Liver (tissue), 9 donors: ENCODE measurements around the gene CUBN. TPM values are rescaled to one million over a fixed set of nuclear protein-coding genes. Genes with fewer than 3 reads are reported as not detected.

Experiments
- DNase-seq: peaks from one replicate; pipeline ENCODE4 v3.0.0-alpha.2; 2017; ENCODE audit warnings: low spot score
- H3K27ac ChIP-seq, 2 donors: one replicate each; pipeline ENCODE4 v1.7.0; 2013; ENCODE audit warnings: inconsistent platforms in 2 of 2, low read length in 2 of 2, control low read depth in 1 of 2, low read depth in 1 of 2, mild to moderate bottlenecking in 1 of 2
- H3K27me3 ChIP-seq, 4 donors: one replicate each; pipeline versions ENCODE4 v1.6.1 to v1.7.0; 2013; ENCODE audit warnings: low read length in 3 of 4, inconsistent platforms in 1 of 4, mild to moderate bottlenecking in 1 of 4, moderate library complexity in 1 of 4; ENCODE audit not compliant: control insufficient read depth in 4 of 4, insufficient read depth in 4 of 4
- H3K36me3 ChIP-seq, 4 donors: one replicate each; pipeline versions ENCODE4 v1.6.1 to v1.7.0; 2013; ENCODE audit warnings: low read length in 3 of 4, mild to moderate bottlenecking in 3 of 4, low read depth in 1 of 4, moderate library complexity in 1 of 4; ENCODE audit not compliant: control insufficient read depth in 4 of 4, insufficient read depth in 3 of 4
- H3K4me1 ChIP-seq, 4 donors: one replicate each; pipeline versions ENCODE4 v1.6.1 to v1.7.0; 2013; ENCODE audit warnings: low read length in 3 of 4, mild to moderate bottlenecking in 3 of 4, moderate library complexity in 1 of 4; ENCODE audit not compliant: control insufficient read depth in 4 of 4, insufficient read depth in 4 of 4
- H3K4me3 ChIP-seq, 3 donors: one replicate each; pipeline versions ENCODE4 v1.6.1 to v1.7.0; 2013; ENCODE audit warnings: low read length in 3 of 3, control low read depth in 1 of 3, low read depth in 1 of 3, mild to moderate bottlenecking in 1 of 3
- H3K9ac ChIP-seq, 2 donors: one replicate each; pipeline ENCODE4 v1.7.0; 2013; ENCODE audit warnings: low read length in 2 of 2, mild to moderate bottlenecking in 2 of 2, moderate library complexity in 2 of 2, control low read depth in 1 of 2, low read depth in 1 of 2
- H3K9me3 ChIP-seq, 4 donors: one replicate each; pipeline versions ENCODE4 v1.6.1 to v1.7.0; 2013; ENCODE audit warnings: low read length in 3 of 4; ENCODE audit not compliant: control insufficient read depth in 4 of 4
- EGR1 ChIP-seq, 2 donors: IDR thresholded peaks; 2 replicates each; pipeline ENCODE4 v1.6.1; 2016 to 2018; ENCODE audit warnings: antibody characterized with exemption in 2 of 2, low read depth in 2 of 2
- FOXA1 ChIP-seq: IDR thresholded peaks from 2 replicates; pipeline ENCODE4 v1.6.1; 2016; ENCODE audit warnings: antibody characterized with exemption
- FOXA2 ChIP-seq: IDR thresholded peaks from 2 replicates; pipeline ENCODE4 v1.6.1; 2016; ENCODE audit warnings: antibody characterized with exemption
- GABPA ChIP-seq, 2 donors: IDR thresholded peaks in 1 of 2; conservative IDR thresholded peaks in 1 of 2; 2 replicates each; pipeline ENCODE4 v1.6.1; 2016; ENCODE audit warnings: antibody characterized with exemption in 2 of 2, mild to moderate bottlenecking in 1 of 2, moderate library complexity in 1 of 2
- HNF4A ChIP-seq, 2 donors: conservative IDR thresholded peaks; 2 replicates each; pipeline ENCODE4 v1.6.1; 2016; ENCODE audit warnings: antibody characterized with exemption in 2 of 2, mild to moderate bottlenecking in 2 of 2
- HNF4G ChIP-seq: IDR thresholded peaks from 2 replicates; pipeline ENCODE4 v1.6.1; 2016; ENCODE audit warnings: antibody characterized with exemption
- JUND ChIP-seq, 2 donors: IDR thresholded peaks; 2 replicates each; pipeline ENCODE4 v1.6.1; 2016; ENCODE audit warnings: antibody characterized with exemption in 2 of 2
- NR2F2 ChIP-seq: IDR thresholded peaks from 2 replicates; pipeline ENCODE4 v1.6.1; 2016; ENCODE audit warnings: antibody characterized with exemption
- RAD21 ChIP-seq, 2 donors: IDR thresholded peaks; 2 replicates each; pipeline ENCODE4 v1.6.1; 2016; ENCODE audit warnings: antibody characterized with exemption in 2 of 2, mild to moderate bottlenecking in 2 of 2
- RXRA ChIP-seq, 2 donors: IDR thresholded peaks; 2 replicates each; pipeline ENCODE4 v1.6.1; 2017 to 2018; ENCODE audit warnings: antibody characterized with exemption in 2 of 2, mild to moderate bottlenecking in 1 of 2
- SP1 ChIP-seq: IDR thresholded peaks from 2 replicates; pipeline ENCODE4 v1.6.1; 2018; ENCODE audit warnings: antibody characterized with exemption, mild to moderate bottlenecking
- TAF1 ChIP-seq: conservative IDR thresholded peaks from 2 replicates; pipeline ENCODE4 v1.6.1; 2016; ENCODE audit warnings: antibody characterized with exemption, mild to moderate bottlenecking
- YY1 ChIP-seq: IDR thresholded peaks from 2 replicates; pipeline ENCODE4 v1.6.1; 2016; ENCODE audit warnings: antibody characterized with exemption, mild to moderate bottlenecking
- WGBS: extraction: QIAGEN DNeasy Blood & Tissue Kit; methylation state at CpG from one replicate; pipeline ENCODE4 v1.1.7; 2013; 5-methylcytosine and 5-hydroxymethylcytosine counted together
- polyA plus RNA-seq, 2 donors: library from polyadenylated mRNA; stranded (reverse) in 1 of 2; unstranded in 1 of 2; fragments of 200-250 nt in 1 of 2; fragments of >200 nt in 1 of 2; fragmentation: Nextera tagmentation in 1 of 2; extraction: Ambion mirVana in 1 of 2; gene quantifications; one replicate each; pipeline versions ENCODE4 v1.2.1 to v1.2.3, GENCODE V29; 2013 to 2015
- total RNA-seq, 2 donors: library from RNA; depleted of rRNA; stranded (reverse); fragments of >200 nt; gene quantifications; one replicate each; pipeline ENCODE4 v1.2.3, GENCODE V29; 2014
- TF ChIP-seq, protein P1 (sequence below): IDR thresholded peaks from 2 replicates; pipeline ENCODE4 v1.6.1; 2016; ENCODE audit warnings: antibody characterized with exemption
- TF ChIP-seq, protein P2 (sequence below): IDR thresholded peaks from 2 replicates; pipeline ENCODE4 v1.6.1; 2016; ENCODE audit warnings: antibody characterized with exemption
- TF ChIP-seq, protein P3 (sequence below): fragments of 150-350 bp; IDR thresholded peaks from 2 replicates; pipeline ENCODE4 v1.5.1; 2017; ENCODE audit warnings: improper control_type of control experiment, low read depth, low read length; ENCODE audit not compliant: missing input control
- TF ChIP-seq, protein P4 (sequence below): IDR thresholded peaks from 2 replicates; pipeline ENCODE4 v1.6.1; 2016; ENCODE audit warnings: antibody characterized with exemption
- TF ChIP-seq, protein P5 (sequence below): IDR thresholded peaks from 2 replicates; pipeline ENCODE4 v1.6.1; 2016; ENCODE audit warnings: antibody characterized with exemption, mild to moderate bottlenecking
- donor health status: healthy.
- donor health status: healthy.
- donor health status: healthy.
- donor health status: healthy.
- donor health status: healthy.

The CUBN gene
- total and polyA plus RNA-seq, 4 donors = 0.01 to 0.67 (median 0.30) TPM

DNA sequence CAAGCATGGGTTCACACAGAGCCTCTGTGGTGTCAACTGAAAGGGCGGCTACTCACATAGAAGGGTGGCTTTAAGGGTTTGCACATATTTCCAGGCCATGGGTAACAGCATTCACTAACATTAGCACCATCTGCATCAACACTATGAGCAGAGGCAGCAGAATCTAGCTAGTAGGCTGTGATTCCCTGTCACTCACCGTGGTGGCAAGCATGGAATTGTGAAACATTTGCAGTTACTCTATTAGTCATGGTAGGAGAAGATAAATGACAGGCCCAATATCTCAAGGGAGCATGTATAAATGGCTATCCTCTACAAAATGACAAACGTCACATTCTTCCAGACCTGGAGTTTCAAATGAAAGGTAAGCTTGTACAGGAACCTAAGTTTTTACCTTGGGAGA, 32.2 kb upstream of the CUBN start:
- Histone ChIP-seq H3K27me3 (no peaks in the 10 kb centered on the region), H3K36me3 (no peaks in the 10 kb centered on the region), H3K9ac (no peak overlapping the region), H3K4me1 (no peaks in the 10 kb centered on the region), H3K27ac (no peak overlapping the region), H3K9me3 (no peaks in the 10 kb centered on the region), H3K4me3 (no peak overlapping the region)
- DNase-seq = no peak
- TF ChIP-seq, protein P1, sequence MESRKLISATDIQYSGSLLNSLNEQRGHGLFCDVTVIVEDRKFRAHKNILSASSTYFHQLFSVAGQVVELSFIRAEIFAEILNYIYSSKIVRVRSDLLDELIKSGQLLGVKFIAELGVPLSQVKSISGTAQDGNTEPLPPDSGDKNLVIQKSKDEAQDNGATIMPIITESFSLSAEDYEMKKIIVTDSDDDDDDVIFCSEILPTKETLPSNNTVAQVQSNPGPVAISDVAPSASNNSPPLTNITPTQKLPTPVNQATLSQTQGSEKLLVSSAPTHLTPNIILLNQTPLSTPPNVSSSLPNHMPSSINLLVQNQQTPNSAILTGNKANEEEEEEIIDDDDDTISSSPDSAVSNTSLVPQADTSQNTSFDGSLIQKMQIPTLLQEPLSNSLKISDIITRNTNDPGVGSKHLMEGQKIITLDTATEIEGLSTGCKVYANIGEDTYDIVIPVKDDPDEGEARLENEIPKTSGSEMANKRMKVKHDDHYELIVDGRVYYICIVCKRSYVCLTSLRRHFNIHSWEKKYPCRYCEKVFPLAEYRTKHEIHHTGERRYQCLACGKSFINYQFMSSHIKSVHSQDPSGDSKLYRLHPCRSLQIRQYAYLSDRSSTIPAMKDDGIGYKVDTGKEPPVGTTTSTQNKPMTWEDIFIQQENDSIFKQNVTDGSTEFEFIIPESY = no peak
- no peak for TF ChIP-seq YY1
- no peak for TF ChIP-seq GABPA (IDR thresholded peaks at IDR 0.05 in 1 of 2, conservative IDR thresholded peaks at IDR 0.05 in 1 of 2)
- no peak for TF ChIP-seq FOXA2
- TF ChIP-seq HNF4G = no peak
- TF ChIP-seq, protein P2, sequence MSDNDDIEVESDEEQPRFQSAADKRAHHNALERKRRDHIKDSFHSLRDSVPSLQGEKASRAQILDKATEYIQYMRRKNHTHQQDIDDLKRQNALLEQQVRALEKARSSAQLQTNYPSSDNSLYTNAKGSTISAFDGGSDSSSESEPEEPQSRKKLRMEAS = no peak
- TF ChIP-seq, protein P3, sequence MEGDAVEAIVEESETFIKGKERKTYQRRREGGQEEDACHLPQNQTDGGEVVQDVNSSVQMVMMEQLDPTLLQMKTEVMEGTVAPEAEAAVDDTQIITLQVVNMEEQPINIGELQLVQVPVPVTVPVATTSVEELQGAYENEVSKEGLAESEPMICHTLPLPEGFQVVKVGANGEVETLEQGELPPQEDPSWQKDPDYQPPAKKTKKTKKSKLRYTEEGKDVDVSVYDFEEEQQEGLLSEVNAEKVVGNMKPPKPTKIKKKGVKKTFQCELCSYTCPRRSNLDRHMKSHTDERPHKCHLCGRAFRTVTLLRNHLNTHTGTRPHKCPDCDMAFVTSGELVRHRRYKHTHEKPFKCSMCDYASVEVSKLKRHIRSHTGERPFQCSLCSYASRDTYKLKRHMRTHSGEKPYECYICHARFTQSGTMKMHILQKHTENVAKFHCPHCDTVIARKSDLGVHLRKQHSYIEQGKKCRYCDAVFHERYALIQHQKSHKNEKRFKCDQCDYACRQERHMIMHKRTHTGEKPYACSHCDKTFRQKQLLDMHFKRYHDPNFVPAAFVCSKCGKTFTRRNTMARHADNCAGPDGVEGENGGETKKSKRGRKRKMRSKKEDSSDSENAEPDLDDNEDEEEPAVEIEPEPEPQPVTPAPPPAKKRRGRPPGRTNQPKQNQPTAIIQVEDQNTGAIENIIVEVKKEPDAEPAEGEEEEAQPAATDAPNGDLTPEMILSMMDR = no peak
- TF ChIP-seq TAF1 = no peak
- TF ChIP-seq SP1 = no peak
- no peak for TF ChIP-seq HNF4A (conservative IDR thresholded peaks at IDR 0.05)
- TF ChIP-seq RAD21 (IDR thresholded peaks at IDR 0.05) = no peak
- no peak for TF ChIP-seq JUND (IDR thresholded peaks at IDR 0.05)
- TF ChIP-seq NR2F2 = no peak
- TF ChIP-seq, protein P4, sequence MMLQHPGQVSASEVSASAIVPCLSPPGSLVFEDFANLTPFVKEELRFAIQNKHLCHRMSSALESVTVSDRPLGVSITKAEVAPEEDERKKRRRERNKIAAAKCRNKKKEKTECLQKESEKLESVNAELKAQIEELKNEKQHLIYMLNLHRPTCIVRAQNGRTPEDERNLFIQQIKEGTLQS = no peak
- no peak for TF ChIP-seq RXRA (IDR thresholded peaks at IDR 0.05)
- TF ChIP-seq, protein P5, sequence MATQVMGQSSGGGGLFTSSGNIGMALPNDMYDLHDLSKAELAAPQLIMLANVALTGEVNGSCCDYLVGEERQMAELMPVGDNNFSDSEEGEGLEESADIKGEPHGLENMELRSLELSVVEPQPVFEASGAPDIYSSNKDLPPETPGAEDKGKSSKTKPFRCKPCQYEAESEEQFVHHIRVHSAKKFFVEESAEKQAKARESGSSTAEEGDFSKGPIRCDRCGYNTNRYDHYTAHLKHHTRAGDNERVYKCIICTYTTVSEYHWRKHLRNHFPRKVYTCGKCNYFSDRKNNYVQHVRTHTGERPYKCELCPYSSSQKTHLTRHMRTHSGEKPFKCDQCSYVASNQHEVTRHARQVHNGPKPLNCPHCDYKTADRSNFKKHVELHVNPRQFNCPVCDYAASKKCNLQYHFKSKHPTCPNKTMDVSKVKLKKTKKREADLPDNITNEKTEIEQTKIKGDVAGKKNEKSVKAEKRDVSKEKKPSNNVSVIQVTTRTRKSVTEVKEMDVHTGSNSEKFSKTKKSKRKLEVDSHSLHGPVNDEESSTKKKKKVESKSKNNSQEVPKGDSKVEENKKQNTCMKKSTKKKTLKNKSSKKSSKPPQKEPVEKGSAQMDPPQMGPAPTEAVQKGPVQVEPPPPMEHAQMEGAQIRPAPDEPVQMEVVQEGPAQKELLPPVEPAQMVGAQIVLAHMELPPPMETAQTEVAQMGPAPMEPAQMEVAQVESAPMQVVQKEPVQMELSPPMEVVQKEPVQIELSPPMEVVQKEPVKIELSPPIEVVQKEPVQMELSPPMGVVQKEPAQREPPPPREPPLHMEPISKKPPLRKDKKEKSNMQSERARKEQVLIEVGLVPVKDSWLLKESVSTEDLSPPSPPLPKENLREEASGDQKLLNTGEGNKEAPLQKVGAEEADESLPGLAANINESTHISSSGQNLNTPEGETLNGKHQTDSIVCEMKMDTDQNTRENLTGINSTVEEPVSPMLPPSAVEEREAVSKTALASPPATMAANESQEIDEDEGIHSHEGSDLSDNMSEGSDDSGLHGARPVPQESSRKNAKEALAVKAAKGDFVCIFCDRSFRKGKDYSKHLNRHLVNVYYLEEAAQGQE = no peak
- TF ChIP-seq EGR1 (IDR thresholded peaks at IDR 0.05; ENCODE audit: low read depth in 2 of 2) = no peak
- TF ChIP-seq FOXA1 = no peak
- WGBS = 62% methylated on average over 3 of the region's 3 CpGs
